ENCODE results near the gene GINS3.

DNA sequence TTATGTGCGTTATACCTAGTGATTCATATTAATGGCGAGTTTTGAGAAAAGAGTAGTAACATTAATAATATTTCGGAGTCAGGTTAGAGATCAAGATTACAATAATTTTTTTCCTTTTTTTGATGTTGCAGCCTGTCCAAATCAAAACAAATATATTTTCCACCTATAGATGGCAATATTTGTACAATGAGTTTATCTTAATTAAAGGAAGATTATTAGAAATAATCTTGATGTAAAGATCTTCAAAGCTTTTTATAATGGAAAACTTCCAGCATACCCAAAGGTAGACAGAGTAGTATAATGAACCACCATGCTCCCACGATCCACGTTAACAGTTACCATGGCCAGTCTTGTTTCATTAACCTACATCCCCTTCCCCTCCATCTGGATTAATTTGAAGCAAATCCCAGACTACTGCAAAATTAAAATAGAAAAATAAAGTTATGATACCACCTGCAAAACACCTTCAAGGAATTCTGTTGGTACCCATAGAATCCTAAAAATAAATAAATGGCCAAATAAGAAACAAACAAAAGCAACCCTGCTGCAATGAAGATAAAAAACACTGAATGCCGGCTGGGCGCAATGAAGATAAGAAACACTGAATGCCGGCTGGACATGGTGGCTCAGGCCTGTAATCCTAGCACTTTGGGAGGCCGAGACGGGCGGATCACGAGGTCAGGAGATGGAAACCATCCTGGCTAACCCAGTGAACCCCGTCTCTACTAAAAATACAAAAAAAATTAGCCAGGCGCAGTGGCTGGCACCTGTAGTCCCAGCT, 46.5 kb upstream of the GINS3 start:
- no peak for TF ChIP-seq TAF1 (conservative IDR thresholded peaks at IDR 0.05)
- TF ChIP-seq SP1 (IDR thresholded peaks at IDR 0.05): no peak
- TF ChIP-seq, protein P1, sequence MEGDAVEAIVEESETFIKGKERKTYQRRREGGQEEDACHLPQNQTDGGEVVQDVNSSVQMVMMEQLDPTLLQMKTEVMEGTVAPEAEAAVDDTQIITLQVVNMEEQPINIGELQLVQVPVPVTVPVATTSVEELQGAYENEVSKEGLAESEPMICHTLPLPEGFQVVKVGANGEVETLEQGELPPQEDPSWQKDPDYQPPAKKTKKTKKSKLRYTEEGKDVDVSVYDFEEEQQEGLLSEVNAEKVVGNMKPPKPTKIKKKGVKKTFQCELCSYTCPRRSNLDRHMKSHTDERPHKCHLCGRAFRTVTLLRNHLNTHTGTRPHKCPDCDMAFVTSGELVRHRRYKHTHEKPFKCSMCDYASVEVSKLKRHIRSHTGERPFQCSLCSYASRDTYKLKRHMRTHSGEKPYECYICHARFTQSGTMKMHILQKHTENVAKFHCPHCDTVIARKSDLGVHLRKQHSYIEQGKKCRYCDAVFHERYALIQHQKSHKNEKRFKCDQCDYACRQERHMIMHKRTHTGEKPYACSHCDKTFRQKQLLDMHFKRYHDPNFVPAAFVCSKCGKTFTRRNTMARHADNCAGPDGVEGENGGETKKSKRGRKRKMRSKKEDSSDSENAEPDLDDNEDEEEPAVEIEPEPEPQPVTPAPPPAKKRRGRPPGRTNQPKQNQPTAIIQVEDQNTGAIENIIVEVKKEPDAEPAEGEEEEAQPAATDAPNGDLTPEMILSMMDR (IDR thresholded peaks at IDR 0.05; ENCODE audit: low read depth, low read length, missing input control): no peak
- no peak for TF ChIP-seq REST (IDR thresholded peaks at IDR 0.05)
- no peak for TF ChIP-seq EGR1 (IDR thresholded peaks at IDR 0.05; ENCODE audit: low read depth in 2 of 2)
- TF ChIP-seq FOXA2 (IDR thresholded peaks at IDR 0.05): no peak
- TF ChIP-seq HNF4G (IDR thresholded peaks at IDR 0.05): no peak
- TF ChIP-seq ZBTB33 (IDR thresholded peaks at IDR 0.05): no peak
- TF ChIP-seq MAX (IDR thresholded peaks at IDR 0.05): no peak
